Measurements from ENCODE around the gene MRPL36. TPM values are rescaled to one million over a fixed set of nuclear protein-coding genes. Genes with fewer than 3 reads are reported as not detected.

Gene MRPL36
- total and polyA plus RNA-seq, 4 donors: 22.3 to 106 (median 56.3) TPM

DNA sequence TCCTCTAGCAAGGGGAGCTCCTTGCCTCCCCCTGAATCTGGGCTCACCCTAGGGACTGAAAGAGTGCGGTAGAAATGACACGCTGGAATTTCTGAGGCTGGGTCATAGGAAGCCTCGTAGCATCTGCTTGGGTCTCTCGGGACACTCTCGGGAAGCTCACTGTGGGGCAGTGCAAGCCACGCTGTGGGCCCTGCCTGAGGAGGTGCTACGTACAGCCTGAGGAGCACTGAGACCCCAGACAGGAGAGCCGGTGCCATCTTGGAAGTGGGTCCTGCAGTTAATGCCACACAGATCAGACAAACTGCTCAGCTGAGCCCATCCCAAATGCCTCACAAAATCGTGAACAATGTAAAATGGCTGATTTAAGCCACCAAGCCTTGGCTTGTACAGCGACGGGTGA is 1.8 kb downstream of the MRPL36 start:
- Histone ChIP-seq H3K27me3 (ENCODE audit: control insufficient read depth in 4 of 4, insufficient read depth in 4 of 4, low read length in 3 of 4) (no peaks in the 10 kb centered on the region), H3K4me1 (ENCODE audit: control insufficient read depth in 4 of 4, insufficient read depth in 4 of 4, low read length in 3 of 4) (peaks cover 0 to 20% (median 13%) of the 10 kb centered on the region in 4 donors), H3K9ac (ENCODE audit: low read depth in 1 of 2, low read length in 2 of 2) (no peak overlapping the region), H3K36me3 (ENCODE audit: control insufficient read depth in 4 of 4, insufficient read depth in 3 of 4, low read depth in 1 of 4, low read length in 3 of 4) (peaks cover 3 to 22% (median 14%) of the 10 kb centered on the region in 4 donors), H3K9me3 (ENCODE audit: control insufficient read depth in 4 of 4, low read length in 3 of 4) (no peaks in the 10 kb centered on the region), H3K4me3 (ENCODE audit: low read depth in 1 of 3, low read length in 3 of 3) (no peak overlapping the region), H3K27ac (ENCODE audit: low read depth in 1 of 2, low read length in 2 of 2) (no peak overlapping the region)
- TF ChIP-seq ZBTB33 (IDR thresholded peaks at IDR 0.05) (no peak), HNF4G (IDR thresholded peaks at IDR 0.05) (no peak), YY1 (IDR thresholded peaks at IDR 0.05) (no peak), NR2F2 (IDR thresholded peaks at IDR 0.05) (no peak), HNF4A (conservative IDR thresholded peaks at IDR 0.05) (no peak), SP1 (IDR thresholded peaks at IDR 0.05) (no peak), EGR1 (IDR thresholded peaks at IDR 0.05; ENCODE audit: low read depth in 2 of 2) (no peak), JUND (IDR thresholded peaks at IDR 0.05) (no peak), TAF1 (conservative IDR thresholded peaks at IDR 0.05) (no peak), ATF3 (IDR thresholded peaks at IDR 0.05) (no peak), RAD21 (IDR thresholded peaks at IDR 0.05) (no peak), RXRA (IDR thresholded peaks at IDR 0.05) (no peak), FOXA1 (IDR thresholded peaks at IDR 0.05) (no peak), GABPA (IDR thresholded peaks at IDR 0.05 in 1 of 2, conservative IDR thresholded peaks at IDR 0.05 in 1 of 2) (no peak)
- TF ChIP-seq, protein P1, sequence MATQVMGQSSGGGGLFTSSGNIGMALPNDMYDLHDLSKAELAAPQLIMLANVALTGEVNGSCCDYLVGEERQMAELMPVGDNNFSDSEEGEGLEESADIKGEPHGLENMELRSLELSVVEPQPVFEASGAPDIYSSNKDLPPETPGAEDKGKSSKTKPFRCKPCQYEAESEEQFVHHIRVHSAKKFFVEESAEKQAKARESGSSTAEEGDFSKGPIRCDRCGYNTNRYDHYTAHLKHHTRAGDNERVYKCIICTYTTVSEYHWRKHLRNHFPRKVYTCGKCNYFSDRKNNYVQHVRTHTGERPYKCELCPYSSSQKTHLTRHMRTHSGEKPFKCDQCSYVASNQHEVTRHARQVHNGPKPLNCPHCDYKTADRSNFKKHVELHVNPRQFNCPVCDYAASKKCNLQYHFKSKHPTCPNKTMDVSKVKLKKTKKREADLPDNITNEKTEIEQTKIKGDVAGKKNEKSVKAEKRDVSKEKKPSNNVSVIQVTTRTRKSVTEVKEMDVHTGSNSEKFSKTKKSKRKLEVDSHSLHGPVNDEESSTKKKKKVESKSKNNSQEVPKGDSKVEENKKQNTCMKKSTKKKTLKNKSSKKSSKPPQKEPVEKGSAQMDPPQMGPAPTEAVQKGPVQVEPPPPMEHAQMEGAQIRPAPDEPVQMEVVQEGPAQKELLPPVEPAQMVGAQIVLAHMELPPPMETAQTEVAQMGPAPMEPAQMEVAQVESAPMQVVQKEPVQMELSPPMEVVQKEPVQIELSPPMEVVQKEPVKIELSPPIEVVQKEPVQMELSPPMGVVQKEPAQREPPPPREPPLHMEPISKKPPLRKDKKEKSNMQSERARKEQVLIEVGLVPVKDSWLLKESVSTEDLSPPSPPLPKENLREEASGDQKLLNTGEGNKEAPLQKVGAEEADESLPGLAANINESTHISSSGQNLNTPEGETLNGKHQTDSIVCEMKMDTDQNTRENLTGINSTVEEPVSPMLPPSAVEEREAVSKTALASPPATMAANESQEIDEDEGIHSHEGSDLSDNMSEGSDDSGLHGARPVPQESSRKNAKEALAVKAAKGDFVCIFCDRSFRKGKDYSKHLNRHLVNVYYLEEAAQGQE (IDR thresholded peaks at IDR 0.05): no peak
- TF ChIP-seq, protein P2, sequence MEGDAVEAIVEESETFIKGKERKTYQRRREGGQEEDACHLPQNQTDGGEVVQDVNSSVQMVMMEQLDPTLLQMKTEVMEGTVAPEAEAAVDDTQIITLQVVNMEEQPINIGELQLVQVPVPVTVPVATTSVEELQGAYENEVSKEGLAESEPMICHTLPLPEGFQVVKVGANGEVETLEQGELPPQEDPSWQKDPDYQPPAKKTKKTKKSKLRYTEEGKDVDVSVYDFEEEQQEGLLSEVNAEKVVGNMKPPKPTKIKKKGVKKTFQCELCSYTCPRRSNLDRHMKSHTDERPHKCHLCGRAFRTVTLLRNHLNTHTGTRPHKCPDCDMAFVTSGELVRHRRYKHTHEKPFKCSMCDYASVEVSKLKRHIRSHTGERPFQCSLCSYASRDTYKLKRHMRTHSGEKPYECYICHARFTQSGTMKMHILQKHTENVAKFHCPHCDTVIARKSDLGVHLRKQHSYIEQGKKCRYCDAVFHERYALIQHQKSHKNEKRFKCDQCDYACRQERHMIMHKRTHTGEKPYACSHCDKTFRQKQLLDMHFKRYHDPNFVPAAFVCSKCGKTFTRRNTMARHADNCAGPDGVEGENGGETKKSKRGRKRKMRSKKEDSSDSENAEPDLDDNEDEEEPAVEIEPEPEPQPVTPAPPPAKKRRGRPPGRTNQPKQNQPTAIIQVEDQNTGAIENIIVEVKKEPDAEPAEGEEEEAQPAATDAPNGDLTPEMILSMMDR (IDR thresholded peaks at IDR 0.05; ENCODE audit: low read depth, low read length, missing input control): no peak
- TF ChIP-seq, protein P3, sequence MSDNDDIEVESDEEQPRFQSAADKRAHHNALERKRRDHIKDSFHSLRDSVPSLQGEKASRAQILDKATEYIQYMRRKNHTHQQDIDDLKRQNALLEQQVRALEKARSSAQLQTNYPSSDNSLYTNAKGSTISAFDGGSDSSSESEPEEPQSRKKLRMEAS (IDR thresholded peaks at IDR 0.05): no peak
- 96% methylated on average over 11 of the region's 11 CpGs for WGBS
- no peak for DNase-seq (ENCODE audit: low spot score)
